IgD-negative memory B cell (primary cell): Measurements from ENCODE around the gene KRT71. TPM values are rescaled to one million over a fixed set of nuclear protein-coding genes. Genes with fewer than 3 reads are reported as not detected.
"Not testable (repeated sequence)": the region's sequence is repeated elsewhere in the genome, so short reads cannot be mapped to it uniquely, and the experiment has no call there.

Experiments
- H3K27ac Mint-ChIP-seq, 3 donors: one replicate each; pipeline ENCODE4 v1.8.0; 2020 to 2022; ENCODE audit warnings: mild to moderate bottlenecking in 3 of 3, mixed read lengths in 3 of 3, moderate library complexity in 1 of 3
- H3K27me3 Mint-ChIP-seq: one replicate; pipeline ENCODE4 v1.8.0; 2021; ENCODE audit warnings: mixed read lengths
- H3K36me3 Mint-ChIP-seq: one replicate; pipeline ENCODE4 v1.8.0; 2020; ENCODE audit warnings: mild to moderate bottlenecking, mixed read lengths
- H3K4me1 Mint-ChIP-seq, 3 donors: one replicate each; pipeline ENCODE4 v1.8.0; 2020 to 2022; ENCODE audit warnings: mixed read lengths in 3 of 3, mild to moderate bottlenecking in 1 of 3
- H3K4me3 Mint-ChIP-seq, 4 donors: one replicate each; pipeline ENCODE4 v1.8.0; 2020 to 2022; ENCODE audit warnings: mild to moderate bottlenecking in 4 of 4, mixed read lengths in 4 of 4, moderate library complexity in 3 of 4
- H3K9me3 Mint-ChIP-seq, 3 donors: one replicate each; pipeline ENCODE4 v1.8.0; 2020 to 2021; ENCODE audit warnings: mixed read lengths in 3 of 3, mild to moderate bottlenecking in 1 of 3
- polyA plus RNA-seq: library from polyadenylated mRNA; unstranded; fragments of 300-500 nt; fragmentation: Illumina TruSeq; gene quantifications from one replicate; pipeline ENCODE4 v1.2.3, GENCODE V29; 2021

The KRT71 gene
- polyA plus RNA-seq, 1 donor from 2014 or later: not detected

DNA sequence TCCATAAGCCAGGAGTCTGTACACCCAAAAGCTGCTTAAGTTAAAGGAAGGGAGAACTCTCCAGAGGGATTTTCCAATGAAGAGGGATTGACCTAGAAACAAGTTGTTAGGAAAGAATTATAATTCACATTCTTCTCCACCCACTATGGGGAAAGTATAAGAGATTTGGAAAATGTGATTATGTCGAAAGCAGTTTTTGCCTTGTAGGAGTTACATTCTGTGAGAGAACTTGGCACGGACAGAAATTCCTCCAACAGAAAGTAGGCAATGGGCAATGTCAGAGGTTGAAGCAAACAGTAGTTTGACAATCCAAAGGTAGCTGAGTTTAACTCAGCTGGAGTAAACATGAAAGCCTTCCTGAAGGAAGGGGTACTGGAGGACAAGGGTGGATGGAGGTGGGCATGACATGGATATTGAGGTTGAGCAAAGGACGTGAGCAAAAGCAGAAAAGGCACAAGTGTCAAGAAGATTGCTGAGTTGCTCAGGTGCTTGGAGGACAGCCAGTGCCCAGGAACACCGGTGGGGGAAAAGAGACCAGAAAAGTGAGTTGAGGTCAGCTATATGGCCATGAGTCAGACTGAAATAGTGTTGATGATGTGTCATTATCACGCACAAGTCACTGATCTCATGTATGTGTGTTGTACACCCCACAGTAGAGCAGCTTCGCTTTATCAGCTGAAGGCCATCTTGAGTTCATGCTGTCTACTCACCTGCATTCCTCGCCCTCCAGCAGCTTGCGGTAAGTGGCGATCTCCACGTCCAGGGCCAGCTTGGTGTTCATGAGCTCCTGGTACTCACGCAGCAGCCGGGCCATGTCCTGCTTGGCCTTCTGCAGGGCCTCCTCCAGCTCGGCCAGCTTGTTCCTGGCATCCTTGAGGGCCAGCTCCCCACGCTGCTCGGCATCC, 36.8 kb downstream of the KRT71 start:
- H3K36me3 Mint-ChIP-seq: no peaks in the 10 kb centered on the region
- H3K9me3 Mint-ChIP-seq: peaks cover 0 to 3% (median 2%) of the 10 kb centered on the region in 3 donors
- peaks cover 6% of the 10 kb centered on the region for H3K27me3 Mint-ChIP-seq
- no peak overlapping the region for H3K4me3 Mint-ChIP-seq
- no peaks in the 10 kb centered on the region for H3K4me1 Mint-ChIP-seq
- no peak overlapping the region for H3K27ac Mint-ChIP-seq

DNA sequence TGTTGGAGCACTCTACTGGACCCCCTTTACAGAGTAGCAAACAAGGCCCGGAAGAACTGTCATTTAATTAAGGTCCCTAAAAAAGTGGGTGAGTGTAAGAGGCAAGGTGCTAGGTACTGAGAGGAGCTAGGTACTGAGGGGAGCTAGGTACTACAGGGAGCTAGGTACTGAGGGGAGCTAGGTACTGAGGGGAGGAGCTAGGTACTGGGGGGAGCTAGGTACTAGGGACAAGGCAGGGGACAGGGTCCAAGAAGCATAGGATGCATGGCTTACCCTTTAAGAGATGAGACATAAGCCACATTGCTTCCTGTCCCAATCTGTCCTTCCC, 37.7 kb downstream of the KRT71 start:
- H3K4me1 Mint-ChIP-seq: no peaks in the 10 kb centered on the region
- H3K4me3 Mint-ChIP-seq: no peak overlapping the region
- H3K27ac Mint-ChIP-seq: peak overlapping the region in 1 of 3 donors; percentile 48
- H3K9me3 Mint-ChIP-seq: peaks cover 0 to 6% (median 4%) of the 10 kb centered on the region in 3 donors
- H3K36me3 Mint-ChIP-seq: no peaks in the 10 kb centered on the region
- H3K27me3 Mint-ChIP-seq: peaks cover 6% of the 10 kb centered on the region

DNA sequence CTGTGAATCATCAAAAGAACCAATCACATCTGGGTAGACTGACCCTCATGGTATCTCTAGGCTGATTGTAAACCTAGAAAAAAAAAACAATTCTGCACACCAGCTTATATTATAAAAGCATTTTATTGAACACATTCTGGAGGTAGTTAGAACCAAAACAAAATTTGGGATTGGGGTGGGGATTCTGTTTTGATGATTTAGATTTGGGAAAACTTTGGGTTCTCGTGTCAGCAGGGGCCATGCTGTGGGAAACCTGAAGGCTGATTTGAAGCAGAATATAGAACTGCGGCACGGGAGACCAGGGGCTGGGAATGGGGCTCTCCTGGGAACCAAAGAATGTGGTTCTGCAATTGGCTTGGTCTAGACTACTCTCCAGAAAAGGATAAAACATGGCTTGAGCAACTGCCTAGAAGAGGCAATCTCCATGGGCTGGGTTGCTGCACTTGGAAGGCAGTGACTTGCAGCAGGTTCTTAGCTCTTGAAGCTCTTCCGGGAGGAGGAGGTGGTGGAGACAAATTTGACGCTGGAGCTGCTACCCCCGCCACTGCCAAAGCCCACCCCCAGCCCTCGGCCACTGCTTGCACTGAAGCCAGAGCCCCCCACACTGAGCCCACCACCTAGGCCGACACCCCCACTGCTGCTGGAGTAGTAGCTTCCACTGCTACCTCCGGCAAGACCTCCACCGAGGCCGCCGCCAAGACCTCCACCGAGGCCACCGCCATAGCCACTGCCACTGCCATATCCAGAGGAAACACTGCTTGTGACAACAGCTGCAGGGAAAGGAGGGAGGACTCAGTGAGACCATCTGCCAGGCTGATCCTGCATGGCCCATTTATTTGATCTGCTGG, 38.2 kb downstream of the KRT71 start:
- peak overlapping the region in 1 of 3 donors; percentile 48 for H3K27ac Mint-ChIP-seq
- no peaks in the 10 kb centered on the region for H3K36me3 Mint-ChIP-seq
- no peaks in the 10 kb centered on the region for H3K4me1 Mint-ChIP-seq
- peaks cover 6% of the 10 kb centered on the region for H3K27me3 Mint-ChIP-seq
- peaks cover 0 to 8% (median 4%) of the 10 kb centered on the region in 3 donors for H3K9me3 Mint-ChIP-seq
- no peak overlapping the region for H3K4me3 Mint-ChIP-seq

DNA sequence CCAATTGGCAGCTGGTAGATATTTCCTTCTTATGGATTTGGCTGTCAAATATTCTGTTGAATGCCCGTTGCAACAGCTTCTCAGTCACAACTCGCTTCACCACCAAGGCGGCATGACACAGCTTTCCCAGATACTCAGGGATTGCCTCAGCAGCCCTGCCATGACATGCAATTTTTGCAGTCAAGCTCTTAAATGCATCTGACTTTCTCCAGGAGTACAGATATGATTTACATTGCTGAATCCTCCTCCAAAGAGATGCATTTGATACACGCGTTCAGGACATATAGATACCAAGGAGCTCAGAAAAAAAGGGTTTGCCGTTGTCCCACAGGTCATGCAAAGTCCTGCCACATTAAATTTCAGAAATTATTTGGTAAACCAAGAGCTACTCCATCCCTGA, 39.2 kb downstream of the KRT71 start:
- Mint-ChIP-seq H3K4me3 (no peak overlapping the region), H3K4me1 (no peaks in the 10 kb centered on the region), H3K9me3 (peaks cover 0 to 8% (median 4%) of the 10 kb centered on the region in 3 donors), H3K27ac (no peak overlapping the region), H3K27me3 (peaks cover 6% of the 10 kb centered on the region), H3K36me3 (no peaks in the 10 kb centered on the region)

DNA sequence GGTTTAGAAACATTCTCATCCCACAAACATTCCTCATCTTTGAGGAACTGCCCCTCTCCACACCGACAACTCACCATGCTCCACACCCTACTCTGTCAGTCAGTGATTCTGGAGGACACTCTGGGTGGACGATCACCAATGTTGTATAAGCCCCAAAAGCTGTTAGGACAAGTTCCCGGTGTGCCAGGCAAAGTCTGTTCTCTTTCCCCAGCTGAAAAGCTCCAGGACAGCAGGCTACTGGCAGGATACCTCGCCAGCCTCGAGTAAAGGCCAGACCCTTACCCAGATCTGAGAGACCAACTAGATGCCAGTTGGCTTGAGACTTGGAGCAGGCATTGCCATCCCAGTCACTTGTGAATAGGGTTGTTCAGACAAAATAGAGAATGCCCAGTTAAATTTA, 44.7 kb downstream of the KRT71 start:
- peaks cover 5% of the 10 kb centered on the region for H3K27me3 Mint-ChIP-seq
- no peak overlapping the region for H3K4me3 Mint-ChIP-seq
- no peak overlapping the region for H3K27ac Mint-ChIP-seq
- H3K4me1 Mint-ChIP-seq: no peaks in the 10 kb centered on the region
- peaks cover 0 to 8% (median 4%) of the 10 kb centered on the region in 3 donors for H3K9me3 Mint-ChIP-seq
- no peaks in the 10 kb centered on the region for H3K36me3 Mint-ChIP-seq

DNA sequence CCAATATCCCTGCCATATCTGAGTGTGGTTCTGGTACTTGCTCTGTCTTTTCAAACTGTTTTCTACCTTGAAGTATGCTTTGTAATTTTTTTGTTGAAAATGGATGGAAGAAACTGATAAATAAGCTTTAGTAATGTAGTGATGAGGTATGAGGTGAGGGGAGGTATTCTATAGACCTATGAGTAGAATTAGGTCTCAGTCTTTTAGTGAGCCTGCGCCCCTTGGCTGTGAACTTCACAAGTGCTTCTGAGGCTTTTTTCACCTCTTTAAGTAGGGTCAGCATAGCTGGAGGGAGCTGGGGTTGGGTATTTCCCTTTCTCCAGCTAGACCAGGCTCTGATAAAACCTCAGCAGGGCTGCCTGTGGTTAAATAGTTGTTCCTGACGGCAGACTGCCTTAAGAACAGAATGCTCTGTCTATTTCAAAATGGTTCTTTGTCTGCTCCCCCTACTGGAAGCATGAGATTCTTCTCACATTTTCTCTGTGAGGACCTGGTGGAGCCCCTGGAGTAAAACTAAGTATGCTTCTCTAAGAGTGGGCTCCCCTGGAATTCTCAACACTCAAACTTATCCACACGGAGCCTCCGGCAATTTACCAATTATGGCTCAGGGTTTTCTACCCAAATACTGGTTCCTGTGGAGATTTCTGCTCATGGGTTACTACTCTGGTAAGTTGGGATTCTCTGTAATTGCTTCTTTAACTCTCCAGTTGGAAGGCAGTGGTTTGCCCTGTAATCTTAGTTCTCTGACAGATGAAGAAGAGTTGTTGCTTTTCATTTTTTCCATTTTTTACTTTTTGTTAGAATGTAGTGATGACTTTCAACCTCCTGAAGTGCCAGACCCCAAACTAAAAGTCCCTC, 45.9 kb downstream of the KRT71 start:
- Mint-ChIP-seq H3K4me3 (no peak overlapping the region), H3K9me3 (peaks cover 0 to 13% (median 4%) of the 10 kb centered on the region in 3 donors), H3K27me3 (peaks cover 3% of the 10 kb centered on the region), H3K4me1 (no peaks in the 10 kb centered on the region), H3K36me3 (no peaks in the 10 kb centered on the region), H3K27ac (no peak overlapping the region)

DNA sequence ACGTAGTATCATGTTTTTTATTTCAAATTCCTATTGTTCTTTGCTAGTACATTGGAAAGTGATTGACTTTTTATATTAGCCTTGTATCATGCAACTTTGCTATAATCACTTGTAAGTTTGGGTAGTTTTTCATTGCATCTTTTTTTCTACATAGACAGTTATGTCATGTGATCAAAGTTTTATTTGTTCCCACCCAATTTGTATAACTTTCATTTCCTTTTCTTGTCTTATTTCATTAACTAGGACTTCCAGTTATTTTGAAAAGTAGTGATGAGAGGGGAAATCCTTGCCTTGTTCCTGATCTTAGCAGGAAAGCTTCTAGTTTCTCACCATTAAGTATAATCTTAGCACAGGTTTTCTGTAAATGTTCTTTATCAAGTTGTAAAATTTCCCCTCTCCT, 50.1 kb downstream of the KRT71 start:
- no peak overlapping the region for H3K27ac Mint-ChIP-seq
- no peaks in the 10 kb centered on the region for H3K36me3 Mint-ChIP-seq
- peaks cover 0 to 1% (median 0%) of the 10 kb centered on the region in 3 donors for H3K4me1 Mint-ChIP-seq
- no peak overlapping the region for H3K4me3 Mint-ChIP-seq
- peaks cover 0 to 4% (median 3%) of the 10 kb centered on the region in 3 donors for H3K9me3 Mint-ChIP-seq
- peaks cover 4% of the 10 kb centered on the region for H3K27me3 Mint-ChIP-seq

DNA sequence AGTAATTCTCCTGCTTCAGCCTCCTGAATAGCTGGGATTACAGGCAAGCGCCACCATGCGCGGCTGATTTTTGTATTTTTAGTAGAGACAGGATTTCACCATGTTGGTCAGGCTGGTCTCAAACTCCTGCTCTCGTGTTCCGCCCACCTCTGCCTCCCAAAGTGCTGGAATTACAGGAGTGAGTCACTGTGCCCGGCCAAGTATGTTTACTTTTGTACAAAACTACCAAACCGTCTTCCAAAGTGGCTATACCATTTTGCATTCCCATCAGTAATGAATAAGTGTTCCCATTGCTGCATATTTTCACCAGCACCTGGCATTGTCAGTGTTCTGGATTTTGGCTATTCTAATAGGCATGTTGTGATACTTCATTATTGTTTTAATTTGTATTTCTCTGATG, 51.5 kb downstream of the KRT71 start:
- H3K9me3 Mint-ChIP-seq: peaks cover 0 to 4% (median 3%) of the 10 kb centered on the region in 3 donors
- peaks cover 0 to 1% (median 0%) of the 10 kb centered on the region in 3 donors for H3K4me1 Mint-ChIP-seq
- no peaks in the 10 kb centered on the region for H3K36me3 Mint-ChIP-seq
- no peak overlapping the region for H3K4me3 Mint-ChIP-seq
- no peak overlapping the region for H3K27ac Mint-ChIP-seq
- H3K27me3 Mint-ChIP-seq: peaks cover 8% of the 10 kb centered on the region

DNA sequence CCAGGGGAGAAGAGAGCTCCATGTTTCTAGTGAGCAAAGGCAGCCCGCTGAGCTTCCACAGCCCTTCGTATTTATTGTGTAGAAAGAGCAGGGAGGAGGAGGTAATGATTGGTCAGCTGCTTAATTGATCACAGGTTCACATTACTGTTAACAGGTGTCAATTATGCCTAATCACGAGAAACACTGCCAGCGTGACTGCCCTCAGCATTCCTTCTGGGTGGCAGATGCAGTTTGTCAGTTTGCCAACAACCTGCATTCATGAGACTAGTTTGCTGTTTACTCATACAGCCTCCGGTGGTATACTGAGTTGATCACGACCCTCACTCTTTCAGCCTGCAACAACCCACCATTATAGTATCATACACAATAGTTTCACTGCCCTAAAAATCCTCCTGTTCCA, 52.4 kb downstream of the KRT71 start:
- H3K27me3 Mint-ChIP-seq, H3K4me1 Mint-ChIP-seq, H3K4me3 Mint-ChIP-seq, H3K36me3 Mint-ChIP-seq, H3K27ac Mint-ChIP-seq, H3K9me3 Mint-ChIP-seq: not testable (repeated sequence)

DNA sequence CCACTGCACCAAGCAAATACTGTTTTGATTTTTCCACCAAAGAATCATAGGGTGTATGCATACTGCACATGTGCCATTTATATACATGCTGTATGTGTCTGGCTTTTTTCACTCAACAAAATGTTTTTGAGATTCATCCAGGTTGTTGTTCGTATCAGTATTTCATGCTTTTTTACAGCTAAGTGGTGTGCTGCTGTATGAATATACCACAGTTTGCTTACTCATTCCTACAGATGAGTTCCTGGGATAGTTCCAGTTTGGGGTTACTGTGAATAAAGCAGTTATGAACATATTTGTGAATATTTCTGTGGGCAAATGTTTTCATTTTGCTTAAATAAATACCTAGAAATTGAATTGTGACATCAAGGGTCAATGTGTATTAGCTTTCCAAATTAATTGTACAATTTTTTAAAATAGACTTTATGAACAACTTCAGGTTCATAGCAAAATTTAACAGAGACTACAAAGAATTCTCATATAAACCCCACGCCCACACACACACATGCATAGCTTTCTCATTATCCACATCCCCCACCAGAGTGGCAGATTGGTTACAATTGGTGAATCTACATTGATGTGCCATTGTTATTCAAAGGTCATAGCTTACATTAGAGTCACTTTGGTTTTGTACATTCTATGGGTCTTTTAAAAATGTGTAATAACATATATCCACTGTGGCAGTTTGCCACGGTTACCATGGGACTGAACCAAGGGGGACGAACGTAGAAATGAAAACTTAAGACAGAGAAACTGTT, 53.0 kb downstream of the KRT71 start:
- H3K4me3 Mint-ChIP-seq: no peak overlapping the region
- peaks cover 6% of the 10 kb centered on the region for H3K27me3 Mint-ChIP-seq
- no peak overlapping the region for H3K27ac Mint-ChIP-seq
- H3K36me3 Mint-ChIP-seq: no peaks in the 10 kb centered on the region
- peaks cover 0 to 8% (median 5%) of the 10 kb centered on the region in 3 donors for H3K4me1 Mint-ChIP-seq
- H3K9me3 Mint-ChIP-seq: peaks cover 0 to 4% (median 3%) of the 10 kb centered on the region in 3 donors

DNA sequence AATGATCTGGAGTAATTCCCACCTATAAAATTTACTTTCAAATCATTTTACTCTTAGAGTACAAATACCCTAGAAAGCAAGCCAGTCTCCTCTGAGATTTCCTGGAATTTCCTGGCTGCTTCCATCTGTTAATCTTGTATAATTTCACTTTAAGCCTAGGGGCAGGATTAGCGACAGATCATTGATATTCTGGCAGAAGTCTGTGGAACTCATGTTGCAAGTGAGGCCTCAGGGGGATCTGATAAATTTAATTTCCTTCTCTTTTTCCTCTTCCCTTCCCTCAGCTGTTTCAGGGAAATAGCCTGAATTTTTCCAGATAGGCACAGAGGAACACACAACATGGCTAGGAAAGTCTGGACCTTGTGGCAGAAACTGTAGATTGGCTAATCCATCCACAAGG, 54.0 kb downstream of the KRT71 start:
- Mint-ChIP-seq H3K36me3 (no peaks in the 10 kb centered on the region), H3K4me3 (no peak overlapping the region), H3K27me3 (peaks cover 6% of the 10 kb centered on the region), H3K4me1 (peaks cover 0 to 8% (median 5%) of the 10 kb centered on the region in 3 donors), H3K9me3 (peaks cover 0 to 4% (median 3%) of the 10 kb centered on the region in 3 donors), H3K27ac (no peak overlapping the region)

DNA sequence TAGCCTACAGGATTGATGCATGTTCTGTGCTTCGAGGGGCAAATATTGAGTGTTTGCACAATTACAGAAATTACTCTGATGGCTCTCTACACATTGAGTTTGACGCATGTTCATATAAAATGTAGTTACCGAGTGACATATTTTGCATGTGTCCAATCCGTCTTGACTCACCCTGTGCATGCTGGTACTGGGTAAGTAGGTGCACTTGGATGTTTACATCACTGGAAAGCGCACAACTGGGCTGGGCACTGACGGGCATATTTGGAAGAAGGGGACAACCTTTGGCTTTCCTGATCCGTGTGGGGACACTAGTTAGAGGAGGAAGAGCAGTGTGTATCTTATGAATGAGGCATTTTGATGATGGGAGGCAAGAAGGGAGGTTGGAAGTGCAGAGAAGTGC, 55.0 kb downstream of the KRT71 start:
- Mint-ChIP-seq H3K27ac (no peak overlapping the region), H3K4me1 (peaks cover 0 to 8% (median 5%) of the 10 kb centered on the region in 3 donors), H3K9me3 (peaks cover 0 to 4% (median 3%) of the 10 kb centered on the region in 3 donors), H3K4me3 (no peak overlapping the region), H3K27me3 (peaks cover 9% of the 10 kb centered on the region), H3K36me3 (no peaks in the 10 kb centered on the region)

DNA sequence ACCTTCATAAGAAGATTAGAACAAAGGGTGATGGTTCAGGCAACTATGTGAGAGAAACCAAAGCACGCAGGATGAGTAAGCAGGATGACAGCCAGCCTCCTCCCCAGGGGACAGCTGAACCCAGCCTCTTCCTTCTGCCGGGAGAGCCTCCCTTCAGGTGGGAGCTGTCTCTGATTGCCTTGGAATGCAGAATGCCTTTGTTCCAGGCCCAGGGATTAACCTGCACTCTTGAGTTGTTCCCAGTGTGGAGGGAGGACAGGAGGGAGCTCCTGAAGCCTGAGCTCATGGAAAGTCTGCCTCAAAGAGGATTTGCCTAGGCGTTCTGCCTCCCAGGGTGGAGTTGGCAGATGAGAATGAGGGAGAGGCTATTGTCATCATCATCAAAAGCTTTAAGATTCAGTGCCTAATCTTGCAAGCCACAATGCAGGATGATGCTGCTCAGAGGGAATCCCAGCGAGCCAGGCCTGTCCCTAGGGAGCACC, 56.3 kb downstream of the KRT71 start:
- Mint-ChIP-seq H3K4me1 (peaks cover 0 to 8% (median 5%) of the 10 kb centered on the region in 3 donors), H3K9me3 (peaks cover 0 to 3% (median 0%) of the 10 kb centered on the region in 3 donors), H3K27ac (no peak overlapping the region), H3K4me3 (no peak overlapping the region), H3K27me3 (peaks cover 16% of the 10 kb centered on the region), H3K36me3 (no peaks in the 10 kb centered on the region)

DNA sequence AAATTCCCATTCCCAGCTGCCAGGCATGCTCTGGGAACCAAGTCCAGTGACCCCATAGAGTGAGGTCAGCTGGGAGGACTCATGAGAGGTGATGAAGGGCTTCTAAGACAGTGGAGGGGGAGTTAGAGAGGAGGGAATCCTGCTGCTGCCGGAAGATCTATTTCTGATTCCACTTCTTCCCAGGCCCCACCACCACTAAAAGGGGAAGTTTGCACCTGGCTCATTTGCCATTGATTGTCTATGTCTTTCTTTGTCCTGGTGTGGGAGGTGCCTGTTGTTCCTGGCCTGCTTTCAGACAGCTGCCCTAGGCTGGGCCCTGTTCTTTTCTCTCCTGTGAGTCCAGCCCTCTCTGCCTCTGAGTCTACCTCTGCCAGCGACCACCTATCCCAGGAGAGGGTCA, 56.9 kb downstream of the KRT71 start:
- peaks cover 17% of the 10 kb centered on the region for H3K27me3 Mint-ChIP-seq
- no peak overlapping the region for H3K27ac Mint-ChIP-seq
- H3K4me3 Mint-ChIP-seq: no peak overlapping the region
- H3K4me1 Mint-ChIP-seq: peaks cover 0 to 8% (median 5%) of the 10 kb centered on the region in 3 donors
- H3K36me3 Mint-ChIP-seq: no peaks in the 10 kb centered on the region
- H3K9me3 Mint-ChIP-seq: peaks cover 0 to 3% (median 0%) of the 10 kb centered on the region in 3 donors
